Pons (tissue), 1 donor: ENCODE data around the gene WAC.
"Not testable (repeated sequence)": the region's sequence is repeated elsewhere in the genome, so short reads cannot be mapped to it uniquely, and the experiment has no call there.

Experiments
- DNase-seq: peaks from one replicate; pipeline ENCODE4 v3.0.0-alpha.2; 2016; ENCODE audit warnings: low spot score

WAC gene

DNA sequence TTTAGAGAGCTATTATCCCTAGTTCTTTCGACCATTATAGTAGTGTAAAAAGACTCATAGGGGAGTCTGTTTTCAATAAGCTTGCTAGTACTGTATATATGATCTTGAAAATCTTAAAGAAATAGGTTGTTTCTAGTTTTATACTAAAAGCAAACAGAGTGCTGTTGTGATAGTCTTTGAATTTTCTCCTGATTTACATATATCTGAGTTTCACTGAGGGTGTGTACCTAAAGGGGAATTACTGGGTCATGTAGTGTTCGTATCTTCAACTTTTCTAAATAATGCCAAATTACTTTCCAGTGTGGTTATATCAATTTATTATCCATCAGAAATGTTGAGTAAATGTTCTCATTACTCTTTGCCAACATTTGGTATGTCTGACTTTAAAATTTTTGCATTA, 73.7 kb downstream of the WAC start:
- DNase-seq, result no peak

GRCh38 chr10:28609636-28610035, 76.7 kb downstream of the WAC start:
- not testable (repeated sequence) for DNase-seq

GRCh38 chr10:28612877-28613276, 80.0 kb downstream of the WAC start:
- DNase-seq, result no peak

GRCh38 chr10:28616514-28616913, 83.6 kb downstream of the WAC start:
- no peak for DNase-seq

DNA sequence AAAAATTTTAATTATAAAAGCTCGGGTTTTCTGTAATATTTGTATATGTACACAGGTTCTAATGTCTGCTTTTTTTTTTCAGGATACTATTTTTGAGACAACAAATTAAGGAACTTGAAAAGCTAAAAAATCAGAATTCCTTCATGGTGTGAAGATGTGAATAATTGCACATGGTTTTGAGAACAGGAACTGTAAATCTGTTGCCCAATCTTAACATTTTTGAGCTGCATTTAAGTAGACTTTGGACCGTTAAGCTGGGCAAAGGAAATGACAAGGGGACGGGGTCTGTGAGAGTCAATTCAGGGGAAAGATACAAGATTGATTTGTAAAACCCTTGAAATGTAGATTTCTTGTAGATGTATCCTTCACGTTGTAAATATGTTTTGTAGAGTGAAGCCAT, 86.5 kb downstream of the WAC start:
- DNase-seq, result no peak

DNA sequence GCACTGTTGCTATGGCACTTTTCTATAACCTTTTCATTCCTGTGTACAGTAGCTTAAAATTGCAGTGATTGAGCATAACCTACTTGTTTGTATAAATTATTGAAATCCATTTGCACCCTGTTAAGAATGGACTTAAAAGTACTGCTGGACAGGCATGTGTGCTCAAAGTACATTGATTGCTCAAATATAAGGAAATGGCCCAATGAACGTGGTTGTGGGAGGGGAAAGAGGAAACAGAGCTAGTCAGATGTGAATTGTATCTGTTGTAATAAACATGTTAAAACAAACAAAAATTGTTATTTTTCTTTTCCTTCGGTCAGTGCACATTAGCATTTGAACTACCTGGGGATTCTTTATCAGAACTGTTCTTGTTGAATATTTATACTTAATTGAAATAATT, 87.3 kb downstream of the WAC start:
- no peak for DNase-seq

- no peak for DNase-seq
Measured at GRCh38 chr10:28623483-28623882, 90.6 kb downstream of the WAC start.

DNA sequence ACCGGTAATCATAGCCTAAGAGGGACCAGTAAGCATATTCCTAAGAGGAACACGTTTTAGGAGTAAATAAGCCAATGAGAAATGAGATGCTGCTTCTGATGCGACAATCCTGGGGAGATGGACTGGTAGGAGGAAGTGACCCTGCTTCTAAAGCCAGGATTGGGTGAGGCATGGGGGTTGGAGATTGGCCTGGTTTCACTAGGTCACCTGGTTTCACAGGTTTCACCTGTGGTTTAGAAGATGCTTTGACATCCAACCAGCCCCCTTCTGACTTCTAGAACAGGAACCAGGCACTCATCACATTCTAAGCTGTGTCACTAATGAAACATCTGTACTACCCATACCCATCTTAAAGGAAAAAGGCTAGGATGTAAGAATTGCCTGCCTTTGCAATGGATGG, 91.4 kb downstream of the WAC start:
- DNase-seq, result no peak

DNA sequence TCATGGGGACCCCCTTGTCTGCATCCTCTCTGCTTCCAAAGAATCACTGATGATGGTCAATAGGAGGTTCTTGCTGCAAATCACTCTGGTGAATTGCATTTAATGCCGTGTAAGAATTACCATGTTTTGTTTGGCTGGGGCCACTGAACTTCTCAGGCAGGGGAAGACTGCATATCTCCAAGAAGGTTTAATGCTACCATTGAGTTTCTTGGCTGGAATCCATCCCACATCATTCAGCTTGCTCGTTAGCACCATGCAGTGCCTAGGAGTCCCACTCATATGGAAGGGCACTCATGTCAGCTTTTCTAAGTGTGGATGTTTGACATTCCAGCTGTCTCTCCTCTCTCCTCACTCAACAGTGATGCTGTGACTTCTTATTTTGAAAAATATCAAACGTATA, 94.2 kb downstream of the WAC start:
- no peak for DNase-seq

DNA sequence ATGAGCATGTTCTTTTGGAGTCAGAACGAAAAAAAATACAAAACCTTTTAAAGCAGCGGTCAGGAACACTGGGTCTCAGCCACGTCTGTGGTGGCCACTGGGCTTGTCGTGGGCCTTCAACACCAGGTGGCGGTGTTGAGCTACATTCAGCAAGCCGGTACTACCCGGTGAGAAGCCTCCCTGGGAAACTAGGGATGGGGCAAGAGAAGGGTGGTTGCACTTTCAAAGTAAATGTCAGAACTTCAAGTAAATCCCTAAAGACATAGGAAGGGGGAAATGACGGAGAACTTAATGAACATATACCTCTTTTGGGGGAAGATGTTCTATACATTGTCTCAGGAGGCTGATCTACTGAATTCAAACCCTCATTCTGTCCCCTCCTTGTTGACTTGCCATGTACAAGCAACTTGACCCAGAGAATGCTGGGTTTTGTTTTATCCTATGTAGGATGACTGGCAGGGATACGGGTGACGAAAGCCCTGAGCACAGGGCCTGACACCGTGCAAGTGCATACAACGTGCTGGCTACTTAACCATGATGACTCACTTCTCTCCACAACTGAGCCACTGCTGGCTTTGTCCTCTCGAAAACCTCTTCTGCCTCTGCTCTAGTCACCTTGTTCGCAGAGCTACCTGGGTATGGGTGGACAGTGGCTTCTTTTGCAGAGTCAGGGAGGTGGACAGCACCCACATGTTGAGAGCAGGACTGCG, 95.4 kb downstream of the WAC start:
- peak; percentile 82 for DNase-seq

DNA sequence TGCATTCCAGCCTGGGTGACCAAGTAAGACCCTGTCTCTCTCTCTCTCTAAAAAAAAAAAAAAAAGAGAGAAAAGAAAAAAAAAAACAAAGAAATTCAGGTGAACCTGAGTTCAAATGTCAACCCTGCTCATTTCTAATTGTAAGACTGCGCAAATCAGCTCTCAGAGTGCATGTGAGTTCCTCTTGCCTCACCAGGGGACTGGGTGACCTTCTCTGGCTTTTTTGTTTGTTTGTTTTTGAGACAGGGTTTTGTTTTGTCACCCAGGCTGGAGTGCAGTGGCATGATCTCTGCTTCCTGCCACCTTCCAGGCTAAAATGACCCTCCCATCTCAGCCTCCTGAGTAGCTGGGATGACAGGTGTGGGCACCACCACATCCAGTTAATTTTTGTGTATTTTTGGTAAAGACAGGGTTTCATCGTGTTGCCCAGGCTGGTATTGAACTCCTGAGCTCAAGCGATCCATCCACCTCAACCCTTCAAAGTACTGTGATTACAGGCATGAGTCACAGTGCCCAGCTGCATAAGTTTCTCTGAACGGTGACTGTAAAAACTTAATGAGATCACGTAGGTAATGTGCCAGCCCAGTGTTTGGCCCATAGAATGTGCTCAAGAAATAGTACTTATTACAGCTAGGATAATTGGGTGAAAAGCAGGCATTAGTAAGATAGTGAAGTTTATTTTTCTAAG, 99.1 kb downstream of the WAC start:
- no peak for DNase-seq

- DNase-seq, result no peak
Measured at GRCh38 chr10:28632584-28632945, 99.6 kb downstream of the WAC start.

DNA sequence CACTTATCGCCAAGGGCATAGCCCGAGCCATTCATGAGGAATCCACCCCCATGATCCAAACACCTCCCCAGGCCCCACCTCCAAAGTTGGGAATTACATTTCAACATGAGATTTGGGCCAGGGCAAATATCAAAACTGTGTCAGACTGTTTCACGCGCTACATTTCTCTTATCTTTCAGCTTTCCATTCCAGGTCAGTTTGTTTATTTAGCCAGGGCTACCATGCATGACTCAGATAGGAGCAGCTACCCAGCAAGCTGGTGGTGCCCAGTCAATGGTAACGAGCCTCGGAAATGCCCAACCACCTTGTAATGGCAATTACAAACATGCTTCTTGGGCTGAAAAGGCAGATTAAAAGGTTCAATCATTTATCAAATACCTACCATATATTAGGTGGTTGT, 100.8 kb downstream of the WAC start:
- no peak for DNase-seq

DNA sequence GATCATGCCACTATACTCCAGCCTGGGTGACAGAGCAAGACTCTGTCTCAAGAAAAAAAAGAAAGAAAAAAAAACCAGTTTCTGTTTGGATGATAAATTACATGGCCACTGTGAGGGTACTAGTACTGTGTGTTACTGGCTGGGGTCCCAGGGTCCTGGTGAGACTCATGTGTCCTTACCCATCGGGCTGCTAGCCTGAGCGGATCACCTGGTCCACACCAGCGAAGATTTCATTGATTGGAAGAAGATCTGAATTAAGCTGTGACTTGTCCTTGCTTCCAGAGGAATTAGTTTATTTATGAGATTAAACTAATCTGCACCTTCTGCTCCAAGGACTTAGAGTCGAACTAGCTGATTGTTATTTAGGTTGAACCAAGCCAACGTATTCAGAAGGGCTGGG, 104.4 kb downstream of the WAC start:
- no peak for DNase-seq

- DNase-seq, result no peak
Measured at GRCh38 chr10:28638392-28638791, 105.5 kb downstream of the WAC start.

DNA sequence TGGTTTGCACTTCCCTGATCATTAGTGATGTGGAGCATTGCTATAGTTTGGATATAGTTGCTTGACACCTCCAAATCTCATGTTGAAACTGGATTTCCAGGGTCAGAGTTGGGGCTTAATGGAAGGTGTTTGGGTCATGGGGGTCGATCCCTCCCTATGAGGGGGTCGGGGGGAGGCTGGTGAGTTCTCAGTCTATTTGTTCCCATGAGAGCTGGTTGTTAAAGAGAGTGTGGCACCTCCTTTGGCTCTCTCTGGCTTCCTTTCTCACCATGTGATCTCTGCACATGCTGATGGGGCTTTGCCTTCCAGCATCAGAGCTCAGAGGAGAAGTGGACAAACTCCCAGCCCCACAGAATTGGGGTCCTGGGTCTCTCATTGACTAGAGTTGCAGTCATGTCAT, 107.6 kb downstream of the WAC start:
- no peak for DNase-seq

DNA sequence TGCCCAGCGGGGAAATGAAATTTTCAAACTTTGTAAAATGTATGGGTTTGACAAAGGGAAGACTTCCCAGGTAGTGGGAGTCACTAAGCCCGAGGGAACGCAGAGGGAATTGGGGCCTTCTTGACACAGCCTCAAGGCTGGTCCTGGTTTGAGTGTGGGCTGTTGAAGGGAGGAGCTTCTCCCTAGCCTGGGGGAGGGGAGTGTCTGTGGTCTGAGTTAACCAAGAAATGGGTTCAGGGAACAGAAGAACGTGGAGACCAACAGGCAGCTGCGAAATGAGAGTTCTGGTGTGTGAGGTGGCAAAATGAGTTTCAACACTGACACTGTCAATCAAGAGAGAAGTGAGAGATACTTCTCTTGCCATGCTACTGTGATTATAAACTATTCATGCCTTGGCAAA, 111.7 kb downstream of the WAC start:
- DNase-seq, result no peak

DNA sequence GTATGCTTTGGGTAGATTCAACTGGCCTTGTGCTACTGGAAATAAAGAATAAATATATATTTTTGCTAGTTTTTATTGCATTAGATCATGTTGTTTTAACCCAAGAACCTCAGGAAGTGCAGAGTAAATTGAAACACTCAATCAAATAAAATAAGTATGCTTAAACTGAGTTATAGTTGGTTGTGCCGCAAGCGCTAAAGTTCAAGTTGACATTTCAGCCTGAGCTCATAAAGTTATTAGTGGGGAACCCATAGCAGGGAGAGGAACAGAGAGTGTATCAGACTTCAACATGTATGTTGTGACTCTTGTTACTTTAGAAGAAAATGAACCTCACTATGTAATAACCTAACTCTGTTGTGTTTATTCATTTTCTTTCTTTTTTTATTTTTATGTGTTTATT, 119.2 kb downstream of the WAC start:
- no peak for DNase-seq

DNA sequence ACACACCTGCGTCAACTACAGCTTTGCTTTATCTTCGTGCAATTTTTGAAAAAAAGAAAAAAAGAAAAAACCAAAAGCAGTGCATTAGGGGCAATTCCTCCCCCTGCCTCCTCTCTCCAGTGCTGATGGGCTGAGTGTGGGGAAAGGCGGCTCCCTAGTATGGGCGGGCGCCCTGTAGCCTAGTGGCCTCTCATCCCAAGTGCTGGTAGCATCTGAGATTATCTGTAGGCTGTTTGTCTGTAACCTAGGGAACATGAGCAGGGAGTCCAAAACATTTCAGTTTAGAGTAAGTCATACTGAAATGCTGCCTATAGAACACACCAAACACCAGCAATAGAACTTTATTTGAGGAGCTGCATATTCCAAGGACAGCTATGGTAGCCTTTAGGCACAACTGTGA, 119.8 kb downstream of the WAC start:
- no peak for DNase-seq

DNA sequence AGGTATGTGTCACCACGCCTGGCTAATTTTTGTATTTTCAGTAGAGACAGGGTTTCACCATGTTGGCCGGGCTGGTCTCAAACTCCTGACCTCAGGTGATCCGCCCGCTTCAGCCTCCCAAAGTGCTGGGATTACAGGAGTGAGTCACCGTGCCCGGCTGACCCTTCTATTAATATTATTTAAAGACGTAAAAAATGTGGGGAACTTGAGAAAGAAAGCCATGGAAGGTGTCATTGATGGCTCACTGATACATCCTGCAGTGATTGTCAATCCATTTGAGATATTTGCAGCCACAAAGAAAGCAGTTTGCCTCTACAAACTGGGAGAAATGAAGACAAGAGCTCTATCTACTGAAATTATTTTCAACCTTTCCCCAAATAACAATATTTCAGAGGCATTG, 125.9 kb downstream of the WAC start:
- not testable (repeated sequence) for DNase-seq

DNA sequence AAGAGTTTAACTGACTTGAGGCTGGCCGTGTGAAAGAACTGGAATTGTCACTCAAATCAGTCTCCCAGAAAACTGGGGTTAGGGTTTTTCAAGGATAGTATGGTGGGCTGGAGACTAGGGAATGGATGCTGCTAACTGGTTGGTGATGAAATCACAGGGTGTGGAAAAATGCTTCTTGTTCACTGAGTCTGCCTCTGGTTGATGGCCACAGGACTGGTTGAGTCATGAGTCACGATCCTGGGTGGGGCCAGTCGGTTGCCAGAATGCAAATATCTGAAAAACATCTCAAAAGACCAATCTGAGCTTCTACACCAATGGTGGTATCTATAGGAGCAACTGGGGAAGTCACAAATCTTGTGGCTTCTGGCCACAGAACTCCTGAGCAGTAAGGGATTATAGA, 128.1 kb downstream of the WAC start:
- DNase-seq, result no peak

DNA sequence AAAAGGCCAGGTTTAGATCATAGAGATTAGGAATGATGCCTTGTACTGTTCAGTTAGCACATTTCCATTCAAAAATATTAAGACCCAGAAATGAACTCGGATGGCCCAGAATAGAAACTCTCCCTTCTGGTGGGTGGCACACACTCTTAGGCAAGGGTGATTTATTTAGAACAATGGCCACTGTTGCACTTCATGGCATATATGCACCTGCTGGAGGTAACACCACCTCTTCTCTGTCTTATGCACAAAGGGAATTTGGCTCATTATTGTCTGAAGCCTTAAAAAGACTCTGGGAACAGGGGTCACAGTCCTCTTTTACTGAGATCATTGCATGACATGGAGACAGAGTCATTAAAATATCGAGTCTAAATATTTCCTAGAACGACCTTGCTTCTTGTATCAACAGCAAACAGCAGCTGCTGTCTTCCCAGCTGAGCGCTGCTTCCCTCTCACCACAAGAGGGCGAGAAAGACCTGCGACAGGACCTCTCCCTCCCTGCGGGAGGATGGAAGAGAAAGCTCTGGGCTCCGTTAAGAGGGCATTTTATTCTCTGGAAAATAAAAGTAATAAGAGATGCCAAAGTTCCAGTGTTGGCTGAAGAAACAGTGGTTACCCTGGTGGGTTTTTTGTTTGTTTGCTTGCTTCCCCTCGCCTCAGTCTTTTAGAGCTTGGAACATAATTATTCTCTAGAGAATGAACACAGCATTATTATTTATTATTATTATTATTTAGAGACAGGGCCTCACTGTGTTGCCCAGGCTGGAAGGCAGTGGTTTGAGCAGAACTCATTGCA, 130.9 kb downstream of the WAC start:
- DNase-seq, result peak; percentile 94

GRCh38 chr10:28664369-28664740, 131.4 kb downstream of the WAC start:
- no peak for DNase-seq
